ENCODE data around the gene POLR3B.
"Not testable (repeated sequence)": the region's sequence is repeated elsewhere in the genome, so short reads cannot be mapped to it uniquely, and the experiment has no call there.

POLR3B gene

DNA sequence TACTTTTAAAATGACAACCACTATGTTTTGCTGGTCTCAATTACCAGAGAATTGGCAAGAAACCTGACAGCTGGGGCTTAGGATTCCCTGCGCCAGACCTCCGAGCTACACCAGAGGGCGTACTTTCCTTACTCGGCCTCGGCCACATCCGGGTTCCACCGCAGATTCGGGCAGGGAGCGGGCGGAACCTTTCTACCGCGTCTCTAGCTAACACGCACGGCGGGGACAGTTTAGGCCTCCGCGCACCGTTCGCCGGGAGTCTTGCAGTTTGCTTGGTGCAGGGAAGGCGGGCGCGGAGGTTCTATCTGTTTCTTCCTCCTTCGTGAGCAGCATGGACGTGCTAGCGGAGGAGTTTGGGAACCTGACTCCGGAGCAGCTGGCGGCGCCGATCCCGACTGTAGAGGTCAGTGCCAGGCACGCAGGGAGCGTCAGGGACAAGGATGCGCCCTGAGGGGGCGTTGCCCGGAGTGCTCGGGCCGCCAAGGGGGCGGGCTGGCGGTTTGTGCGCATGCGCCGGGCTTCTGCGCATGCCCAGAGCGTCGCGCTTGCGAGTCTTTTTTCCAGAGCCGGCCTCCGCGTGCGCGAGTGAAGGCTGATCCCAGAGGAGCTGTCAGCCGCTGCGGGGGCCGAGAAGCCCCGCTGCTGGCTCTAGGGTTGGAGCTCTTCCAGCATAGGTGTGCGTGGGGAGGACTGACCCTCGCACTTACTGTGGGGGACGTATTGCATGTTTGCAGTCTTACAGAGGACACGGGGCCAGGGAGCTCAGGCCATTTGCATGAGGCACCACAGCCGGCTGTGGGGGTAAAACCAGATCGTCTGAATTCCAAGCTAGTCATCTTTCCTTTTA, at the start of gene POLR3B:
TSS of gene POLR3B (plus strand) at position 200 of the 847 bp plus-strand sequence. CDS start at position 332, 132 bp downstream.
- peak; percentile 94 for DNase-seq

DNA sequence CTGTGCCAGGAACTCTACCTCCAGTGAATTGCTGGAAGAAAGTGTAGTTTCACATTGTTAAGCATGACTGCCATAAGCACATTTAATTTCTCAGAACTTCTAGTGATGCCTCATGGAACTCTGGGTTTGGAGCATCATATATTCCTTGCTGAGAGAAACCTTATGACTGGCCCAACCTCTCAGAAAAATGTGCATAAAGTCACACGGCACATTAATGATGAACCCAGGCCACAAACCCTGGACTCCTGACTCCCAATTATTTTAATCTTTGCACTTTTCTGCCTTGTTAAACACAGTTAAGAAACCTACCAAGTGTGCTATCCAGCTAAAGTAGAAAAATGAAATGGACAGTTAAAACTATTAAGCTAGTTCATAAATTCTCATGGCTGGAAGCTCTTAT, 49.4 kb upstream of the POLR3B start:
- DNase-seq: no peak

DNA sequence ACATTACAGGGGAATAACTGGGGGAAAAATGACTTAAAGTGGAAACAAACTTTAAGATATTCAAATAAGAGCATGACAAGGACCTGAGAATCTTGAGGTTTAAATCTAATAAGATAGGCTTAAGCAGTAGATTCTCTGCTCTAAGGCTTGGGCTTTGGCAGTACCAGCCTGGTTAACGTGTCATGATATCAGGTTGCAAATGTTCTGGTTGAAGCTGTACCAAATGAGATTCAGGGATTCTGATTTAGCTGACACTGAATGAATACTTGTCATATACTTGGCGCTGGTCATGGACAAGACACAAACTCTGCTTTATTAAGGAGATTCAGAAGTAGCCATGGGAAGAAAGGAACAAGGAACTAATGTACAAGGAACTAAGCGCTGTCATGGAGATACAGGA, 48.9 kb upstream of the POLR3B start:
- DNase-seq: no peak

DNA sequence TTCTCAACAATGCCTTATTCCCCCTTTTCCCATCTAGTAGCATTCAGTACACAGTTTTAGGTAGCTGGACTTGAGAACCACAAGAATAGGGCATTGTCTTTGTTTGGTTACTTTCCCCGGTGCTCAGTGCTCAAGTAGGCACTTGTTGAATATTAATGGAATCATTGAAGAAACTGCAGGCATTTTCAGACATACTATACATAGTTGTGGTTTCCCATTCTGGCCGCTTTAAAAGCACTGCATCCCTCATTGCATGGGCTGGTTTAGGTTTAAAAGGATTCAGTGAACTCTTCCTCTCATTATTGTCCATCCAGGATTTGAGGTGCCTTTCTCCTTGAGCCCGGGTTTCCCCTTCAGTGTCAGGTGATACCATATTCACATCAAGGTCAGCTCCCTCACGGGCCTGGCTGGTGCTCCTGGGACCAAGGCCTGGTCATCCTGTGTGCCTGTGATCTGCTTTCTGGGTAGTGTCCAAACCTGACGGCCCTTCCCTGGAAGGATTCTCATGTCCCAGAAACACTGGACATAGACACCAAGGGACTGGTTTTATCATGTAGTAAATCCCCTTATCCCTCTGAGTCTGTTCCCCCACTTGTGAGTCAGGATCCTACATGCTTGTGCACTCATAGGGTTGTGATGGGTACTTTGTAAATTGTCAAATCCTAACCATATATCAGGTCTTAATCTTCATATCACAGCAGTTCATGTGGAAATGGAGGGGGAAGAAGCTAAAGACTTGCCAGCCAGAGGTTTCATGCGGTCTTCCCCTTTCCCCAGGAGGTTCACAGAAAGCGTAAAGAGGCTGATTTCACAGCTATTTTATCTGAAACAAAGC, 47.7 kb upstream of the POLR3B start:
- DNase-seq: no peak

DNA sequence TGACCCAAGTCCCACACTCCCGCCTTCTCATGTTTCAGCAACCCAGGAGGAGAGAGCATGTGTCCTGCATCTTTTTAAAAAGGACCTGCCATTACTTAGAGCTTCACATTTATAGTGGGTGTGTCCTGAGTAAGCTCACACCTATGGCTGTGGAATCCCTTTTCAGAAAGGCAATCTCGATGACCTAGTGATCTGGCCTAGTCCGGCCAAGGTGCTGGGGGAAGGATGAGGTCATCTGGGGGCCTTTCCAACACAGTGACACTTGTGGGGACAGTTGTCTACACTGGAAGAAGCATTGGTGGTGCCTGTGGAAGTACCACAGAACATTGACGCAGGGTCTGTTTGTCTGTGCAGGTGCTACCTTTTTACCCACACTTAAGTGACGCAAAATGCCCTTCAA, 46.9 kb upstream of the POLR3B start:
- no peak for DNase-seq

DNA sequence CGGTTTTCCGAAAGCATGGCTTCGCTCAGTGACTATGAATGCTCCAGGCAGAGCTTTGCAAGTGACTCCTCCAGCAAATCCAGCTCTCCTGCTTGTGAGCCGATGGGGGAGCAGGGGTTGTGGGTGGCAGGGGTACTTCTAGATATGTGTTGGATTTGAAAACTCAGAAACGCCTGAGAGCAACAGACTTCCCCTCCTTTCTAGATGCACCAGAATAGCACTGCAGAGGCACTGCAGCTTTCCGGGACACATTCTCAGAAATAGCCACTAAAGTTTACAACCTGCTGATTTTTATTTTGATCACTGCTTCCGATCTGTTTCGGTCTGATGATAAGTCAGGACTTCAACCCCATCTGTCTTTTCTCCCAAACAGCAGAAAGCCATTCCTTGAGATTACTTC, 46.4 kb upstream of the POLR3B start:
- no peak for DNase-seq

DNA sequence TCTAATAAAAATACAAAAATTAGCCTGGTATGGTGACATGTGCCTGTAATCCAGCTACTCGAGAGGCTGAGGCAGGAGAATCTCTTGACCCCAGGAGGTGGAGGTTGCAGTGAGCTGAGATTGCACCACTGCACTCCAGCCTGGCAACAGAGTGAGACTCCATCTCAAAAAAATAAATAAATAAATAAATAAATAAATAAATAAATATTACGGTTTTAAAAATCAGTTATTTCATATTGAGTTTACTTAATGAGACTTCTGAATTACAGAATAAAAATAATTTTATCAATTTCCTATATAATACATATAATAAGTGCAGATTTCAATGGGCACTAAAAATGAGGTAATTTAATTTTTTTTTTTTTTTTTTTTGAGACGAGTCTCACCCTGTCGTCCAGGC, 44.1 kb upstream of the POLR3B start:
- DNase-seq: not testable (repeated sequence)

DNA sequence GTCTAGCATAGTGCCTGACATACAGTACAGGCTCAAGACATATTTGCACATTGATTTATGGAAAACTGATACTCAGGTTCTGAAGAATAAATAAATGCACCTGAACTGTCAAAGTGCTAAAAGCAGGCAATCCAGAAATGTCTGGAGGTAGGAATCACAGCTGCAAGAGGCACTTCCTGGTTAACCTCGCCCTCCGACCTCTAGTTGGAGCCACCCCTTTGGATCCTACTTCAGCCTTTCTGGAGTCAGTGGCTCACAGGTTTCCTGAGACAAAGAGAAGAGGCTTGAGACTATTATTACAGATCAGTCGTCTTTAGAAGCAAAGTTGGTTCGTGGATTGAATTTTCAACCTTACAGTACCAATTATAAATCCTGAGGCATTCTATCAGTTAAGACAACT, 42.0 kb upstream of the POLR3B start:
- DNase-seq: no peak

DNA sequence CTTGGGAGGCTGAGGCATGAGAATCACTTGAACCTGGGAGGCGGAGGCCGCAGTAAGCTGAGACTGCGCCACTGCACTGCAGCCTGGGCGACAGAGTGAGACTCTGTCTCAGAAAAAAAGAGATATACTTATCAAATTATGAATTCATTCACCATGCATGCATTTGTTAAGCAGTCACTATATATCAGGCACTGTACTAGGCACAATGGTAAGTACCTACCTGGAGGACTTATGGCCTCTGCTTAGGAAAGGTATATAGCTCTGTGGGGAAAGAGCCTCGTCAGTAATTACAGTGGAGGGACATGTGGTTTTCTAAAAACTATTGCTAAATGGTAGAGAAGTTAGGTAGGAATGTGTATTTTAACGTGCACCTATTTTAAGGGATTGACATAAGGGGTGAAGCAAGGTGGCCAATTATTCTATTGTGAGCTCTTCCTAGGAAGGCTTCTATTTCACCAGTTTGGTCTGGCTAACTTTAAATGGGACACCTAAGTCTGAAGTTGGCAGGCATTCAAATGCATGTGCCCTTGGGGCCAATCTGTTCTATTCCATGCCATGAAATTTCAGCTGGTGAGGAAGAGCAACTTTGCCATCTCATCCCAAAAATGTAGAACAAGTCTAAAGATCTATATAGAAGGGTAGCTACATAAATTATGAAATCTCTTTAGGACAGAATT, 40.0 kb upstream of the POLR3B start:
- DNase-seq: no peak

DNA sequence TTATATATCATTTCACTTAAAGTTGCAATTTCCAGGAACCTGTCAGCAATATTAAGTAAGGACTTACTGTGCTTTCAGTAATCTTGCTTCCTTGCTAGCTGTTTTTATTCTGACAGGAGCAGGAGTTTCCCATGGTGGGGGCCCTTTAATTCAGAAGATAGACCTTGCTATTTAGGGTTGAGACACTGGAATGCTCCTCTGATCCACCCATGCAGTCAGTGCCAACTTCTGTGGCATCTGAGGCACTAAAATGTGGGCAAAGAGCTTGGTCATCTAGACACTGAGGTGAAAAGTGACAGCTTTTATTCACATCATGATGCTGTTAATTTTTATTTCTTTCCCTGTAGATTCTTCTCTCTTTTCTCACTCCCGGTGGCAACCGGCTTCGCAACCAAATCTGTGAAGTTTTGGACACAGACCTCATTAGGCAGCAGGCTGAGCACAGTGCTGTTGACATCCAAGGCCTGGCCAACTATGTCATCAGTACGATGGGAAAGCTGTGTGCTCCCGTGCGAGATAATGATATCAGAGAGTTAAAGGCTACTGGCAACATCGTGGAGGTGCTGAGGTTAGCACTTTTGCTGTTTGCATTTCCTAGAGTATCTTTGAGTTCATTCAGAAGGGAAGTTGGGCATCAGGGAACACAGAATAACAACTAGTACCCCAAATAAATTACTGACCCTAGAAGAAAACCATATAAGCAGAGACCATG, 36.3 kb upstream of the POLR3B start:
- DNase-seq: no peak

DNA sequence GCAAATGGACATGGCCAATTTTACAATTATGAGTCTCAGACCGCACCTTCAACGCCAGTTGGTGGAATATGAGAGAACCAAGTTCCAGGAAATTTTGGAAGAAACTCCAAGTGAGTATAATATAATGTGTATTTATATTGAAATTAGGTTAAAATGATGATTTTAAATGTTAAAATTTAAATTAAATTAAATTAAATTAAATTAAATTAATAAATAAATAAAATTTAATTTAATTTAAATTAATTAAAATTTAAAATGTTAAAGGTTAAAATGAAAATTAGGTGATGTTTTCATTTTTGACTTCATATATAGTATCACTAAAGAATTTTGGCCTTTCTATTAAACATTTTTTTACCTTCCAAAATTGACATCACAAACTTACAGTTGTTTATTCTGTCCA, 34.0 kb upstream of the POLR3B start:
- DNase-seq: no peak

DNA sequence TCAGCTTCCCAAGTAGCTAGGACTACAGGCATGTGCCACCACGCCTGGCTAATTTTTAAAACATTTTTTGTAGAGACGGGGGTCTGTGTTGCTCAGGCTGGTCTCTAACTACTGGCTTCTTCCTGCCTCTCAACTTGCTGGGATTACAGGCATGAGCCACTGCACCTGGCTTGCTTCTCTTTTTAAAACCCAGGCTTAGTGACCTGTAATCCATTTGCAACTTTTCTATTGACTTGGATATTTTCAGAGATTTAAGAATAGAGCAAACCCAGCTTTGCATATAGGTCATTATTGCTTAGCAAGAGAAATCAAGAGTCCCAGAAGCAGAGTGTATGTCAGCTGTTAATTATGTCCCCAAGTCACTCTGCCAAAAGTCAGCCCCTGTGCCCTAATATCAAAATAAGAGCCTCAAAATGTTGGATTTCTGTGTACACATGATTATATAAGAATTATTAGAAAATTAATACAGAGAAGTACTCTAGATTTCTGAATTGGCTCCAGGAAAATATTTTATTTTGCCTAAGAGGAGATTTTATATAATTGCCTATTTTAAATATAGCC, 30.2 kb upstream of the POLR3B start:
- DNase-seq: no peak

DNA sequence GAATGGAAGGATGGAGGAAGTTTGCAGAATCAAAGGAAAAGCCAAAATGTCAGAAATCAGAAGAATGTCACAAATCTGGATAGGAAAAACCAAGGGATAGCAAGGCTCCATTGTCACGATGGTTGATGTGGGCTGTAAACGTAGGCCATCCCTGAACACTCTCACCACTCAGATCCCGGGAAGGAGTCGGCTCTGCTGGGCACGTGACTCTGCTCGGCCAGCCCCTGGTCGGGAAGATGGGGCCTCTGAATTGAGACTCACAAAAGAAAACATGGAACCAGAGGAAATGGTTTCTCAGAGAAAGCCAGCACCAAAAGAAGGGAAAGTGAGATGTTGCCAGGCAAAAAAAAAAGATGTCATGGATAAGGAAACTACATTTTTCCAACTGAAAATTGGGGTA, 28.8 kb upstream of the POLR3B start:
- DNase-seq: no peak

DNA sequence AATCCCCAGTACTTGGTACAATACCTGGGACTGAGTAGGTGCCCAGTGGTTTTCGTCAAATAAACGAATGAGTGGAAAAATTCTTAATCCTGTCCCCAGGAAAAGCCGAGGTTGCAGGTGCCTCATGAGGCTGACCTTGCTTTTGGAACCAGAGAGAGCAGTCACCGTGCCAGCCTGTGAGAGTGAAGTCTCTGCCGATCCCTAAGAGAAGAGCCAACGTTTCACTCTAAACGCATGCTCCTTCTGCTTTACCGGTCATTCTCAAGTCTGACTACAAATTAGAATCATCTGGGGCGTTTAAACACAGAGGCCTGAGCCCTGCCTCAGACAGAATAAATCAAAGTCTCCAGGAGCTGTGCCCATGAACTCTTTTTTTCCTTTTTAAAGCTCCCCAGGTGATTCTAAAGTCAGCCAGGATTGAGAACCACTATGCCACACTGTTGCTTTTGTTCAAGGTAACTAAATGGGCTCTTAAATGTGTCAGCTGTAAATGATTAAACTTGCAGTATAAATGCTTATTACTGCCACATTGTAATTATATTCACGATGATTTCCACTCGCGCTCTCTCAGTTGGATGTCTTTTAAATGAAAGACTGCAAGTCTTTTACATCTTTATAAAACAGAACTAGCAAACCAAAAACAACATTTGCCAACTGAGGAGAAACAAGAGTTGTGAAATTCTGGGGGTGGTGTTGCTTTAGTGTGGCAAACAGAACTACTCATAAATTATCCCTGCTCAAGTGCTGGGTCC, 28.1 kb upstream of the POLR3B start:
- no peak for DNase-seq

DNA sequence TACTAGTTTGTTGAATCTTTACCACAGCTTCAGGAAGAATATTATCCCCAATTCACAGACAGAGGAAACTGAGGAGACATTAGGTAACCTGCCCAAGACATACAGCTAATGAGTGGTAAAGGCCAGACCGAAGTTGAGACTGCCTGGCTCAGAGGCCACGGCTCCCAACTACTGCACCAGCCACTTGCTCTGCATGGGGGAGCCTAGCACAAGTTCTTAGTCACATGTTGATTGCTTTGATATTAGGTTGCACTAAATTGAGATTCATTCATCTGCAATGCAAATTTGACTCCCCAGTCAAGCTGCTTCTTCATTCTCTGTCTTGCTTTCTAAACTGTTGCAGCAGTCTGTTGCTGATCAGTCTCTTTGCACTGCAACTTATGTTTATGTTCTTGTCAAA, 25.9 kb upstream of the POLR3B start:
- no peak for DNase-seq

DNA sequence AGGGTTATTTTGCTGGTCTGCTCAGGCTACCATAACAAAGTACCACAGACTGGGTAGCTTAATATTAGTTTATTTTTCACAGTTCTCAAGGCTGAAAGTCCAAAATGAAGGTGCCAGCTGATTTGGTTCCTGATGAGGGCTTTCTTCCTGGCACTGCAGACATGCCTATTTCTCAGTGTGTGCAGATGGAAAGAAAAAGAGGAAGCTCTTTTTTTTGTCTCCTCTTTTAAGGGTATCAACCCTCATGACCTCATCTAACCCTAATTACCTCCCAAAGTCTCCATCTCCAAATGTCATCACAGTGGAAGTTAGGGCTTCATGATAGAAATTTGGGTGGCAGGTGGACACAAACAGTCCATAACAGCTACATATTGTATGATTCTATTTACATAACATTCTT, 25.0 kb upstream of the POLR3B start:
- DNase-seq: no peak

DNA sequence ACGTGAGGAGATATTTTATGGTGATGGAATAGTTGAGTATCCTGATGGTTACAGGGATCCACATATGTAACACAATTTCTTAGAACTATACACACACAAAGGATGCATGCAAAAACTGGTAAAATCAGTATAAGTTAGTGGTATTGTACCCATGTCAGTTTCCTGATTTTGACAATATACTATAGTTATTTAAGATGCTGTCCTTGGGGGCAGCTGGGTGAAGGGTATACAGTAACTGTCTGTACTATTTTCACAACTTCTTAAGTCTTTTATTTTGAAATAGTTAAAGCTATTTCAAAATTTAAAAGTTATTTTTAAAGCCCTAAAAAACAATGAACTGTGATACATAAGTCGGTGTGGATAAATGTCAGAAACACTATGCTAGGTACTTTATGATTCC, 24.5 kb upstream of the POLR3B start:
- DNase-seq: no peak

DNA sequence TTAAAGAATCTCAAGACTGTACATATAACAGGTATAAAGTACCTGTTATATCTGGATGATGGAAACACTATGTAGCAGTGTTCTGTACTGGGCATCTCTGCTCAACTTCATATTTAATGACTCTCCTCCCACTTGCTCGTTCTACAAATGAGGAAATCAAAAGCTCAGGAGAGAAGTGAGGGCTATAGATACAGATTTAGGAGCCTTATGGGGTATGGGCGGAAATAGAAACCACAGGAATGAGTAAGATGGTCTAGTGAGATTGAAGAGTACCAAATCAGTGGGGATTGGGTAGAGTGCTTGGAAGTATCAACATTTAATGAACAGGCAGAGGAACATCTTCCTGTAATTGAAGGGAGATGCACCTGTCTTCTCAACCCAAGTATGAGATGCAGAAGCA, 23.8 kb upstream of the POLR3B start:
- DNase-seq: no peak

DNA sequence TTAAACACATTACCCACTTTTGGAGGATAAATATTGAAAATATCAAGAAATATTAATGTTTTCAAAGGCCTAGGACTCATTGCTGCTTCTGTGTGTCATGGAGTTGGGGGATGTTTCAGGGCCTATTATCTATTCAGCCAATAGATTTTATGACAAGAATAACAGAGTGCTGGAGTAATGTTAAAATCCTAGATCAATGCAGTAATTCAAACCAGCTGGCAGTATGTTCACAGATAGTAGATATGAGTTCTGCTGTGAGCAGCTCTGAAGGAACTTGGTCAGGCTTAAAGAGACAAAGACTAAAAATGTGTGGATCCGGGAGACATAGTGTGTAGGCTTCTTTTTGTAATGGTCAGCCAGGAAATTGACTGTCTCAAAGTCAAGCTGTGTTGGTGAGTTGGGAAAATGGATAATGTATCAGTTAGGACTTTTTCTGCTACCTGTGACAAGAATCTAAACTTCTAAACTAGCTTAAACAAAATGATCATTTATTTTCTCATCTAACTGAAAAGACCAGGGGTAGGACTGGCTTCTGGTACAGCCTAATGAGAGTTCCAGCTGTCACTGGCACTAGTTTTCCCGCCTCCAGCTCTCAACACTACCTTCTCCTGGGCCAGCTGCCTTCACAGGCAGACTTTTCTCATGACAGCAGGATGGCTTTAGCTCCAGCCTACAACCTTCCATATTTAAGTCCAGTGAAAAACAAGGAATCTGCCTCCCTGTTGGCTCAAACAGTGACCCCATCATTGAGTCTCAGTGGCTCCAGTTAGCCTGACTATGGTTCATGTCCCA, 16.3 kb upstream of the POLR3B start:
- no peak for DNase-seq

DNA sequence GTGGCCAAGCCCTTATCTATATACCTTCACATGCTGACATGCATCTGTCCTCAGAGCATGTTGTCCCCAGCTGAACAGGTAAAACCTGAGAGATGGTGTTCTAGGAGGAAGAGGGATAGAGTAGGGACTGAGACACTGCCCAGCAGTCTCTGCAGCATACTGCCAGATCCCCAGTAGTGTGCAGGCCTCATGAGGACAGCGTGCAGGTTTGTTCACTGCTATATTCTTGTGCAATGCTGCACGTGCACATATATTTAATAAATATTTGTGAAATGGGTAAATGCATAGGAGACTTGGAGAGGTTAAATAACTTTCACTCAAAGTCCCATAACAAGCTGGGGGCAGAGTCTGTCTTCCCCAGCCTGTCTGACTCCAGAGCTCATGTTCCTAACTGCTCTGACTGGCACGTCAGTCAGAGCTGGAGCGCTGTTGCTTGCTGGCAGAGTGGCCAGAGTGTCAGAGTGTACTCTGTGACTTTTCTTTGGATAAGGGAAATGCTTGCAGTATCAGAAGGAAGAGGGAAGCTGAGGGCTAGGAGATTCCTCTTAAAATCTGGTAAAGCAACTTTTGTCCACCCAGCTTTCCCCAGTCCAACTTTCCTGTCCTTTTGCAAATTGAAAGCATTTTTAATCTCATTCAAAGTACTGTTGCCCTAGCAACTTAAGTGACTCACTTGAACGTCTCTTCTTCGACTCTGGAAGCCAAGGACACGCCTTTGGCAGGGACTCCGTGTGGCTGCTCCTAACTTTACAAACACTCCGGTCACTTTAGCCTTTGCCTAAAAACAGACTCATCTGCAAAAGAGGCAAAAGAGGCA, 14.9 kb upstream of the POLR3B start:
- DNase-seq: no peak
